Measurements from ENCODE around the gene SMAD6. TPM values are rescaled to one million over a fixed set of nuclear protein-coding genes. Genes with fewer than 3 reads are reported as not detected.

SMAD6 gene
- total and polyA plus RNA-seq, 2 donors (not counting 1 experiment from before 2014, with no cell fraction given), result 0.03 to 0.37 TPM

DNA sequence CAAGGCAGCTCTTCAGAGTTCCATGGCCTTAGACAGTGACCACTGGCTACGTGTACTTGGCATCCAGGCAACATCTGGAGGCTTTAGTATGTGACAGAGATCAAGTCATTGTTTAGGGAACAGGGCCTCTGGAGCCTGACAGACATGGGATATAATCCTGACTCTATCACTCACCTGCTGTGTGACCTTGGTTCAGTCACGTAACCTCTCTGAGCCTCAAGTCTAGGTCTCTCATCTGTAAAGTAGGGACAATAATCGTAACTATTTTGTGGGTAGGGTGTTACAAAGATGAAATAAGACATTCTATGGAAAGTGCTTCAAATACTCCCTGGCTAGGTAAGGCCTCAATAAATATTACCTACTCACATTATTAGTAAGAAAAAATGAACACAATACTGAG lies 114.2 kb downstream of the SMAD6 start:
- Mint-ChIP-seq H3K27ac (no peak overlapping the region), H3K9me3 (ENCODE audit: insufficient read depth) (no peaks in the 10 kb centered on the region), H3K4me1 (no peaks in the 10 kb centered on the region), H3K4me3 (no peak overlapping the region), H3K27me3 (peaks cover 28% of the 10 kb centered on the region)
- H4K20me1 ChIP-seq (ENCODE audit: control insufficient read depth, insufficient read depth, low read length, poor library complexity, severe bottlenecking), result no peaks in the 10 kb centered on the region
- ChIA-PET POLR2A (no interaction called here), CTCF (interaction anchor here (1.6 kb wide), 1 partner anchor 35 kb away, joined by 6 read pairs; no protein-coding TSS in a partner anchor)
- WGBS (ENCODE audit: insufficient coverage), result no CpG with 5 or more reads among the region's 3 CpGs
- no peak overlapping the region for H2AFZ ChIP-seq (ENCODE audit: insufficient read depth, low read depth, low read length, poor library complexity, severe bottlenecking)
- DNase-seq, result no peak
- no peaks in the 10 kb centered on the region for H3K36me3 ChIP-seq (replicated peaks in 1 of 2; ENCODE audit: control extremely low read depth in 1 of 2, control insufficient read depth in 1 of 2, extremely low read depth in 1 of 2, insufficient read depth in 2 of 2, low read length in 1 of 2)
- TF ChIP-seq EZH2 (IDR thresholded peaks at IDR 0.05; ENCODE audit: borderline replicate concordance, insufficient read depth, low read depth, low read length, poor library complexity, severe bottlenecking), result no peak
- TF ChIP-seq, protein P1, sequence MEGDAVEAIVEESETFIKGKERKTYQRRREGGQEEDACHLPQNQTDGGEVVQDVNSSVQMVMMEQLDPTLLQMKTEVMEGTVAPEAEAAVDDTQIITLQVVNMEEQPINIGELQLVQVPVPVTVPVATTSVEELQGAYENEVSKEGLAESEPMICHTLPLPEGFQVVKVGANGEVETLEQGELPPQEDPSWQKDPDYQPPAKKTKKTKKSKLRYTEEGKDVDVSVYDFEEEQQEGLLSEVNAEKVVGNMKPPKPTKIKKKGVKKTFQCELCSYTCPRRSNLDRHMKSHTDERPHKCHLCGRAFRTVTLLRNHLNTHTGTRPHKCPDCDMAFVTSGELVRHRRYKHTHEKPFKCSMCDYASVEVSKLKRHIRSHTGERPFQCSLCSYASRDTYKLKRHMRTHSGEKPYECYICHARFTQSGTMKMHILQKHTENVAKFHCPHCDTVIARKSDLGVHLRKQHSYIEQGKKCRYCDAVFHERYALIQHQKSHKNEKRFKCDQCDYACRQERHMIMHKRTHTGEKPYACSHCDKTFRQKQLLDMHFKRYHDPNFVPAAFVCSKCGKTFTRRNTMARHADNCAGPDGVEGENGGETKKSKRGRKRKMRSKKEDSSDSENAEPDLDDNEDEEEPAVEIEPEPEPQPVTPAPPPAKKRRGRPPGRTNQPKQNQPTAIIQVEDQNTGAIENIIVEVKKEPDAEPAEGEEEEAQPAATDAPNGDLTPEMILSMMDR (IDR thresholded peaks at IDR 0.05), result no peak
- H3K79me2 ChIP-seq (ENCODE audit: control insufficient read depth, insufficient read depth, low read length), result no peaks in the 10 kb centered on the region
- intact Hi-C loops (cut with micrococcal nuclease), result no loop called here
- H3K27me3 ChIP-seq (replicated peaks in 1 of 4; ENCODE audit: control extremely low read depth in 1 of 4, control insufficient read depth in 3 of 4, insufficient read depth in 4 of 4, low read length in 3 of 4), result peaks cover 0 to 3% (median 0%) of the 10 kb centered on the region in 4 experiments
- no peak overlapping the region for H3K9ac ChIP-seq (ENCODE audit: low read length)
- ATAC-seq (ENCODE audit: low read depth), result no peak
- H3K27ac ChIP-seq (ENCODE audit: low read length in 2 of 2), result no peak overlapping the region
- no peak overlapping the region for H3K4me3 ChIP-seq (ENCODE audit: control extremely low read depth in 1 of 5, extremely low read depth in 1 of 5, insufficient read depth in 1 of 5, low read depth in 2 of 5, low read length in 4 of 5)
- H3K9me3 ChIP-seq (ENCODE audit: control extremely low read depth in 1 of 3, control insufficient read depth in 2 of 3, insufficient read depth in 1 of 3, low read length in 2 of 3), result peaks cover 0 to 5% (median 0%) of the 10 kb centered on the region in 3 donors
- no peak overlapping the region for H3K4me2 ChIP-seq (replicated peaks; ENCODE audit: low read depth, low read length, poor library complexity, severe bottlenecking)
- no peaks in the 10 kb centered on the region for H3K4me1 ChIP-seq (ENCODE audit: control insufficient read depth in 2 of 2, insufficient read depth in 2 of 2, low read length in 2 of 2)

GRCh38 chr15:66819084-66819483 lies 117.0 kb downstream of the SMAD6 start:
- Histone ChIP-seq H3K4me1 (ENCODE audit: control insufficient read depth in 2 of 2, insufficient read depth in 2 of 2, low read length in 2 of 2) (no peaks in the 10 kb centered on the region), H3K9me3 (ENCODE audit: control extremely low read depth in 1 of 3, control insufficient read depth in 2 of 3, insufficient read depth in 1 of 3, low read length in 2 of 3) (no peaks in the 10 kb centered on the region), H3K4me3 (ENCODE audit: control extremely low read depth in 1 of 5, extremely low read depth in 1 of 5, insufficient read depth in 1 of 5, low read depth in 2 of 5, low read length in 4 of 5) (no peak overlapping the region), H3K27ac (ENCODE audit: low read length in 2 of 2) (no peak overlapping the region), H2AFZ (ENCODE audit: insufficient read depth, low read depth, low read length, poor library complexity, severe bottlenecking) (no peak overlapping the region), H3K36me3 (replicated peaks in 1 of 2; ENCODE audit: control extremely low read depth in 1 of 2, control insufficient read depth in 1 of 2, extremely low read depth in 1 of 2, insufficient read depth in 2 of 2, low read length in 1 of 2) (no peaks in the 10 kb centered on the region), H4K20me1 (ENCODE audit: control insufficient read depth, insufficient read depth, low read length, poor library complexity, severe bottlenecking) (no peaks in the 10 kb centered on the region), H3K79me2 (ENCODE audit: control insufficient read depth, insufficient read depth, low read length) (no peaks in the 10 kb centered on the region), H3K9ac (ENCODE audit: low read length) (no peak overlapping the region), H3K27me3 (replicated peaks in 1 of 4; ENCODE audit: control extremely low read depth in 1 of 4, control insufficient read depth in 3 of 4, insufficient read depth in 4 of 4, low read length in 3 of 4) (no peaks in the 10 kb centered on the region), H3K4me2 (replicated peaks; ENCODE audit: low read depth, low read length, poor library complexity, severe bottlenecking) (no peak overlapping the region)
- ChIA-PET POLR2A (no interaction called here), CTCF (no interaction called here)
- Mint-ChIP-seq H3K27ac (no peak overlapping the region), H3K27me3 (peaks cover 16% of the 10 kb centered on the region), H3K4me3 (no peak overlapping the region), H3K4me1 (no peaks in the 10 kb centered on the region), H3K9me3 (ENCODE audit: insufficient read depth) (no peaks in the 10 kb centered on the region)
- no peak for TF ChIP-seq EZH2 (IDR thresholded peaks at IDR 0.05; ENCODE audit: borderline replicate concordance, insufficient read depth, low read depth, low read length, poor library complexity, severe bottlenecking)
- TF ChIP-seq, protein P1 (IDR thresholded peaks at IDR 0.05), result no peak
- DNase-seq, result no peak
- no peak for ATAC-seq (ENCODE audit: low read depth)
- no CpG with 5 or more reads among the region's 2 CpGs for WGBS (ENCODE audit: insufficient coverage)
- intact Hi-C loops (cut with micrococcal nuclease), result no loop called here
